ENCODE measurements around the gene TH. TPM values are rescaled to one million over a fixed set of nuclear protein-coding genes. Genes with fewer than 3 reads are reported as not detected.

The TH gene
- total and polyA plus RNA-seq, 2 of the 4 experiments (the other 2 are of a cell fraction), result 0.10 TPM; not detected in 1

- Histone ChIP-seq H3K4ac (ENCODE audit: low read depth, low read length) (no peak overlapping the region), H4K5ac (ENCODE audit: low read depth, low read length) (no peak overlapping the region), H4K91ac (ENCODE audit: insufficient read depth, low read depth, low read length) (no peak overlapping the region), H3K23ac (ENCODE audit: low read depth, low read length) (no peak overlapping the region), H3K36me3 (ENCODE audit: control insufficient read depth, insufficient read depth, low read length) (no peaks in the 10 kb centered on the region), H4K8ac (ENCODE audit: low read depth in 2 of 2, low read length in 2 of 2) (no peak overlapping the region), H2BK15ac (ENCODE audit: low read depth, low read length) (no peak overlapping the region), H3K9me3 (ENCODE audit: control insufficient read depth, insufficient read depth, low read length) (no peaks in the 10 kb centered on the region), H3K4me3 (ENCODE audit: insufficient read depth, low read depth, low read length) (no peak overlapping the region), H3K4me2 (ENCODE audit: low read depth, low read length) (no peak overlapping the region), H3K79me1 (ENCODE audit: low read depth in 1 of 2, low read length in 2 of 2) (no peaks in the 10 kb centered on the region), H3K9me1 (ENCODE audit: insufficient read depth, low read length) (no peaks in the 10 kb centered on the region), H3K4me1 (ENCODE audit: control insufficient read depth, insufficient read depth, low read length) (no peaks in the 10 kb centered on the region), H4K20me1 (ENCODE audit: insufficient read depth, low read length) (no peaks in the 10 kb centered on the region; the same call in 1 of the 2 replicates), H3K27ac (ENCODE audit: insufficient read depth, low read length) (no peak overlapping the region), H3K9ac (ENCODE audit: low read depth, low read length) (no peak overlapping the region), H3K18ac (ENCODE audit: low read depth, low read length) (no peak overlapping the region), H2AK9ac (replicated peaks; ENCODE audit: low read depth, low read length, poor library complexity) (no peak overlapping the region), H3K14ac (replicated peaks; ENCODE audit: low read depth, low read length) (no peak overlapping the region), H3K27me3 (ENCODE audit: control insufficient read depth, insufficient read depth, low read length) (peaks cover 16% of the 10 kb centered on the region; the same call in 1 of the 2 replicates), H2BK5ac (ENCODE audit: low read depth, low read length, poor library complexity, severe bottlenecking) (no peak overlapping the region), H3K56ac (ENCODE audit: extremely low read depth, insufficient read depth, low read length) (no peak overlapping the region), H2BK20ac (ENCODE audit: low read depth, low read length) (no peak overlapping the region), H2BK120ac (ENCODE audit: low read depth, low read length) (no peak overlapping the region), H2AK5ac (ENCODE audit: low read depth, low read length) (no peak overlapping the region), H2AFZ (replicated peaks; ENCODE audit: low read length, poor library complexity) (no peak overlapping the region)
- BruUV-seq (replicated peaks), result no TSS peak
- dilution Hi-C loops (cut with HindIII; ENCODE audit: low sequenced_read_pairs, unreplicated experiment) (no loop called here), in situ Hi-C loops (cut with MboI; ENCODE audit: low sequenced_read_pairs) (no loop called here), intact Hi-C loops (cut with micrococcal nuclease) (no loop called here)
- CTCF ChIA-PET, result no interaction called here
- no peak for ATAC-seq (ENCODE audit: low read depth)
- no peak for DNase-seq
- no CpG with 5 or more reads among the region's 13 CpGs for WGBS, 2 experiments (ENCODE audit: extremely low coverage in 2 of 2, insufficient read length in 1 of 2)
- TF ChIP-seq MAZ (IDR thresholded peaks at IDR 0.05; ENCODE audit: borderline replicate concordance, low read depth, low read length) (no peak), CEBPB (IDR thresholded peaks at IDR 0.05; ENCODE audit: low read depth, low read length) (no peak), BHLHE40 (IDR thresholded peaks at IDR 0.05; ENCODE audit: low read depth, low read length) (no peak), POLR2A (IDR thresholded peaks at IDR 0.05; ENCODE audit: low read depth, low read length) (no peak), MXI1 (IDR thresholded peaks at IDR 0.05; ENCODE audit: borderline replicate concordance, low read depth, low read length) (no peak), USF2 (IDR thresholded peaks at IDR 0.05; ENCODE audit: low read depth, low read length) (no peak), CHD1 (IDR thresholded peaks at IDR 0.05; ENCODE audit: low read depth, low read length) (no peak), NFE2L2 (IDR thresholded peaks at IDR 0.05; ENCODE audit: low read depth, low read length) (no peak), RFX5 (IDR thresholded peaks at IDR 0.05; ENCODE audit: low read depth, low read length) (no peak), RCOR1 (IDR thresholded peaks at IDR 0.05; ENCODE audit: insufficient replicate concordance, low read length) (no peak), SMC3 (IDR thresholded peaks at IDR 0.05; ENCODE audit: low read depth, low read length) (no peak), FOS (IDR thresholded peaks at IDR 0.05; ENCODE audit: low read depth, low read length) (no peak), RAD21 (IDR thresholded peaks at IDR 0.05; ENCODE audit: low read length) (no peak), MAFK (IDR thresholded peaks at IDR 0.05; ENCODE audit: low read depth, low read length) (no peak)
- TF ChIP-seq, protein P1, sequence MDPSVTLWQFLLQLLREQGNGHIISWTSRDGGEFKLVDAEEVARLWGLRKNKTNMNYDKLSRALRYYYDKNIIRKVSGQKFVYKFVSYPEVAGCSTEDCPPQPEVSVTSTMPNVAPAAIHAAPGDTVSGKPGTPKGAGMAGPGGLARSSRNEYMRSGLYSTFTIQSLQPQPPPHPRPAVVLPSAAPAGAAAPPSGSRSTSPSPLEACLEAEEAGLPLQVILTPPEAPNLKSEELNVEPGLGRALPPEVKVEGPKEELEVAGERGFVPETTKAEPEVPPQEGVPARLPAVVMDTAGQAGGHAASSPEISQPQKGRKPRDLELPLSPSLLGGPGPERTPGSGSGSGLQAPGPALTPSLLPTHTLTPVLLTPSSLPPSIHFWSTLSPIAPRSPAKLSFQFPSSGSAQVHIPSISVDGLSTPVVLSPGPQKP (IDR thresholded peaks at IDR 0.05; ENCODE audit: borderline replicate concordance, low read depth, low read length), result no peak
- TF ChIP-seq, protein P2, sequence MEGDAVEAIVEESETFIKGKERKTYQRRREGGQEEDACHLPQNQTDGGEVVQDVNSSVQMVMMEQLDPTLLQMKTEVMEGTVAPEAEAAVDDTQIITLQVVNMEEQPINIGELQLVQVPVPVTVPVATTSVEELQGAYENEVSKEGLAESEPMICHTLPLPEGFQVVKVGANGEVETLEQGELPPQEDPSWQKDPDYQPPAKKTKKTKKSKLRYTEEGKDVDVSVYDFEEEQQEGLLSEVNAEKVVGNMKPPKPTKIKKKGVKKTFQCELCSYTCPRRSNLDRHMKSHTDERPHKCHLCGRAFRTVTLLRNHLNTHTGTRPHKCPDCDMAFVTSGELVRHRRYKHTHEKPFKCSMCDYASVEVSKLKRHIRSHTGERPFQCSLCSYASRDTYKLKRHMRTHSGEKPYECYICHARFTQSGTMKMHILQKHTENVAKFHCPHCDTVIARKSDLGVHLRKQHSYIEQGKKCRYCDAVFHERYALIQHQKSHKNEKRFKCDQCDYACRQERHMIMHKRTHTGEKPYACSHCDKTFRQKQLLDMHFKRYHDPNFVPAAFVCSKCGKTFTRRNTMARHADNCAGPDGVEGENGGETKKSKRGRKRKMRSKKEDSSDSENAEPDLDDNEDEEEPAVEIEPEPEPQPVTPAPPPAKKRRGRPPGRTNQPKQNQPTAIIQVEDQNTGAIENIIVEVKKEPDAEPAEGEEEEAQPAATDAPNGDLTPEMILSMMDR (conservative IDR thresholded peaks at IDR 0.05; ENCODE audit: low read depth, low read length), result no peak
- POLR2A ChIA-PET (ENCODE audit: unreplicated experiment), result no interaction called here
These were observed 6.0 kb downstream of the TH start for GRCh38 chr11:2165571-2165970.
